ENCODE measurements around the gene HLA-DOB.
A peak's percentile ranks its signal among the peaks of the same experiment; 100 is the strongest.

Gene HLA-DOB

DNA sequence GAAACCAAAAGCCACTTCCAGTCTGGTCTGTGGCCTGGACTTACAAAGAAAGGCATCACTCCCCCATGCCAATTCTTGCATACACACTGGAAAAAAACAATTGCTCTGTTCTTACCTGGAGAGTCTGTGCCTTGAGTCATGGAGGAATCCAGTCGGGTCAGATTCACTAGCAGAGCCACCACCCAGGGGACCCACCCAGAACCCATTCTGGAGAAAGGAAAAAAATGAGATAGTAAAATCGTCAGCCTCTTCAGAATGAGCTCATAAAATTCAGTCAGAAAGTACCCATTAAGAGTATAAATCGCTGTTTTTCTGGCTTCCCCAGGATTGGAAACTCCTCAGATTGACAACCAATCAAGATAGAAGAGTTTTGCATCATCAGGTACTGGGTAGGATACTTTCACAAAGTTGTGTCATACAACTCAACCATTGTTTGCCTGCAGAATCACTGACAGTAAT is at the start of gene HLA-DOB:
Gene HLA-DOB, minus strand, starts transcription at position 257 of the 459 bp plus-strand sequence. Its CDS starts 51 bp downstream, at position 206.
- ChIA-PET POLR2A (ENCODE audit: low non-redundant PET) (no interaction called here), CTCF (no interaction called here)
- peak; percentile 82 for DNase-seq (ENCODE audit: low spot score)
- TF ChIP-seq, protein P1, sequence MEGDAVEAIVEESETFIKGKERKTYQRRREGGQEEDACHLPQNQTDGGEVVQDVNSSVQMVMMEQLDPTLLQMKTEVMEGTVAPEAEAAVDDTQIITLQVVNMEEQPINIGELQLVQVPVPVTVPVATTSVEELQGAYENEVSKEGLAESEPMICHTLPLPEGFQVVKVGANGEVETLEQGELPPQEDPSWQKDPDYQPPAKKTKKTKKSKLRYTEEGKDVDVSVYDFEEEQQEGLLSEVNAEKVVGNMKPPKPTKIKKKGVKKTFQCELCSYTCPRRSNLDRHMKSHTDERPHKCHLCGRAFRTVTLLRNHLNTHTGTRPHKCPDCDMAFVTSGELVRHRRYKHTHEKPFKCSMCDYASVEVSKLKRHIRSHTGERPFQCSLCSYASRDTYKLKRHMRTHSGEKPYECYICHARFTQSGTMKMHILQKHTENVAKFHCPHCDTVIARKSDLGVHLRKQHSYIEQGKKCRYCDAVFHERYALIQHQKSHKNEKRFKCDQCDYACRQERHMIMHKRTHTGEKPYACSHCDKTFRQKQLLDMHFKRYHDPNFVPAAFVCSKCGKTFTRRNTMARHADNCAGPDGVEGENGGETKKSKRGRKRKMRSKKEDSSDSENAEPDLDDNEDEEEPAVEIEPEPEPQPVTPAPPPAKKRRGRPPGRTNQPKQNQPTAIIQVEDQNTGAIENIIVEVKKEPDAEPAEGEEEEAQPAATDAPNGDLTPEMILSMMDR (conservative IDR thresholded peaks at IDR 0.05; ENCODE audit: low read depth) = no peak
- H3K27ac ChIP-seq = no peak within 1 kb of the TSS

- CTCF ChIA-PET = interaction anchor here (0.7 kb wide), 1 partner anchor 40 kb away, joined by 3 read pairs; no protein-coding TSS in a partner anchor
Measured at GRCh38 chr6:32865724-32866443, 49.1 kb upstream of the HLA-DOB start.

DNA sequence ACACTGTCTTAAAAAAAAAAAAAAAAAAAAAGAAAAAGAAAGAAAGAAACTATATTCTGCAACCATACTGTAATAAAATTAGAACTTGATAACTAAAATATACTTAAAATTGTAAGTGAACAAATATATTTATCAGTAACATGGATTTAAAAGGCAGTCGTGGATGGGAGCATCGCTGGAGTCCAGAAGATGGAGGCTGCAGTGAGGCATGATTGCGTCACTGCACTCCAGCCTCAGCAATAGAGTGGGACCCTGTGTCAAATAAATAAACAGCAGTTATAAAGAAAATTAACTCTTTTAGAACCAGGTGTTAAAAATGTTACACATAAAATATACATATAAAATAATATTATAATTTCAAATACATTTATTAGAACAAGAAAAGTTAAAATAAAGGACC is 45.9 kb upstream of the HLA-DOB start:
- DNase-seq (ENCODE audit: low spot score) = no peak
- no peak overlapping the region for H3K27ac ChIP-seq
- TF ChIP-seq, protein P1 (conservative IDR thresholded peaks at IDR 0.05; ENCODE audit: low read depth) = no peak
- POLR2A ChIA-PET (ENCODE audit: low non-redundant PET) = no interaction called here
- CTCF ChIA-PET = interaction anchor here (0.6 to 1.7 kb wide), 3 partner anchors 12 to 24 kb away, joined by 3 to 9 read pairs (median 8); partner anchors contain the start of gene TAP2

More at GRCh38 chr6:32865724-32866443, 49.1 kb upstream of the HLA-DOB start:
- H3K27ac ChIP-seq = no peak overlapping the region
- TF ChIP-seq, protein P1 (conservative IDR thresholded peaks at IDR 0.05; ENCODE audit: low read depth) = no peak
- POLR2A ChIA-PET (ENCODE audit: low non-redundant PET) = no interaction called here
- DNase-seq (ENCODE audit: low spot score) = no peak

DNA sequence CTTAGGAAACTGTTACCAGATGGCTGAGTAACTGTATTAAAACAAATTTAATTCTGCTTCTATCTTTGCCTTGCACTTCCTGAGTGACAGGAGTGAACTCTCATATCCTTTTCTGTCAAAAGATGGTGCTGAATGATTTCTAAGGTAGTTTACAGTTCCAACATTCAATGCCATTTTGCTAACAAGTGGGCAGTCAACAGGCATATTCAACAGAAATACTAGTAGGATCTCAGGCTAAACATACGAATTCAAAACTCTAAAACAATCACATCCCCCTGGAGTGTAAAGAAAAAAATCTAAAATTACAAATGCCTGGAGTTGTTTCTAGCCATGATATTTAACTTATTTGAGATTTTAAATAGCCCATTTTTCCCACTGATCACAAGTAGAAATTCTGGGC is 43.9 kb upstream of the HLA-DOB start:
- H3K27ac ChIP-seq = peak overlapping the region; percentile 49; the same call in 1 of the 2 replicates
- ChIA-PET CTCF (interaction anchor here (1.0 to 1.6 kb wide), 3 partner anchors 8 to 22 kb away, joined by 3 to 8 read pairs (median 6); partner anchors contain the start of gene TAP2), POLR2A (ENCODE audit: low non-redundant PET) (no interaction called here)
- DNase-seq (ENCODE audit: low spot score) = no peak
- TF ChIP-seq, protein P1 (conservative IDR thresholded peaks at IDR 0.05; ENCODE audit: low read depth) = no peak

- H3K27ac ChIP-seq = no peak overlapping the region
- no peak for DNase-seq (ENCODE audit: low spot score)
- TF ChIP-seq, protein P1 (conservative IDR thresholded peaks at IDR 0.05; ENCODE audit: low read depth) = no peak
- POLR2A ChIA-PET (ENCODE audit: low non-redundant PET) = no interaction called here
- CTCF ChIA-PET = interaction anchor here (0.6 to 1.8 kb wide), 4 partner anchors 10 to 390 kb away, joined by 3 to 9 read pairs (median 4); partner anchors contain the start of gene TAP2
Measured at GRCh38 chr6:32858194-32858593, 41.4 kb upstream of the HLA-DOB start.

GRCh38 chr6:32857156-32857891 is 40.5 kb upstream of the HLA-DOB start:
- DNase-seq (ENCODE audit: low spot score) = no peak
- ChIA-PET CTCF (interaction anchor here (0.6 to 1.8 kb wide), 3 partner anchors 11 to 19 kb away, joined by 3 to 9 read pairs (median 4); partner anchors contain the start of gene TAP2), POLR2A (ENCODE audit: low non-redundant PET) (no interaction called here)
- no peak overlapping the region for H3K27ac ChIP-seq
- TF ChIP-seq, protein P1 (conservative IDR thresholded peaks at IDR 0.05; ENCODE audit: low read depth) = no peak
